RWPE1 (cell line): Measurements from ENCODE around the gene MYO9B.

Experiments used
- CTCF ChIA-PET: fragments of 350-600 bp; sonication (Branson Sonifier 250); formaldehyde crosslinking; extraction: SDS; loops from one replicate; lab custom pipeline; 2021; lab: Yijun Ruan, JAX
- POLR2A ChIA-PET: fragments of 400-600 bp; formaldehyde crosslinking; extraction: SDS; loops from one replicate; lab custom pipeline; 2020; ENCODE audit warnings: antibody characterized with exemption; ENCODE audit not compliant: low non-redundant PET; lab: Yijun Ruan, JAX
- DNase-seq: peaks from one replicate; pipeline ENCODE4 v3.0.0; 2012; ENCODE audit warnings: low spot score
- H3K27ac ChIP-seq: fragments of 450-650 bp; 2 replicates; pipeline ENCODE4 v1.5.1; 2017
- TF ChIP-seq, protein P1 (sequence below): fragments of 450-650 bp; conservative IDR thresholded peaks from 2 replicates; pipeline ENCODE4 v1.5.1; 2017; ENCODE audit warnings: low read depth, mild to moderate bottlenecking

MYO9B gene

DNA sequence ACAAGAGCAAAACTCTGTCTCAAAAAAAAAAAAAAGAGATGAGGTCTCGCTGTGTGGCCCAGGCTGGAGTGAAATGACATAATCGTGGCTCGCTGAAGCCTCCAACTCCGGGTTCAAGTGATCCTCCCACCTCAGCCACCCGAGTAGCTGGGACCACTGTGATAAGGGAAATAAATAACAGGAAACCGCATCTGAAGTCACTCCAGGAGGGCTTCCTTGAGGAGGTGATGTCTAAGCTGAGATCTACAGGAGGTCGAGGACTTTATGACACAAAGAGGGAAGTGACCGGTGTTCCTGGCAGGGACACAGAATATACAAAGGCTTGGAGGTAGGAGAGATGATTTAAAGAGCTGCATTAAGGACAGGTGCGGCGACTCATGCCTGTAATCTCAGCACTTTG is 179.1 kb downstream of the MYO9B start:
- POLR2A ChIA-PET: interaction anchor here (1.0 kb wide), 1 partner anchor 14 kb away, joined by 3 read pairs; no protein-coding TSS in a partner anchor
- CTCF ChIA-PET: interaction anchor here (1.0 kb wide), 1 partner anchor 28 kb away, joined by 3 read pairs; no protein-coding TSS in a partner anchor
- TF ChIP-seq, protein P1, sequence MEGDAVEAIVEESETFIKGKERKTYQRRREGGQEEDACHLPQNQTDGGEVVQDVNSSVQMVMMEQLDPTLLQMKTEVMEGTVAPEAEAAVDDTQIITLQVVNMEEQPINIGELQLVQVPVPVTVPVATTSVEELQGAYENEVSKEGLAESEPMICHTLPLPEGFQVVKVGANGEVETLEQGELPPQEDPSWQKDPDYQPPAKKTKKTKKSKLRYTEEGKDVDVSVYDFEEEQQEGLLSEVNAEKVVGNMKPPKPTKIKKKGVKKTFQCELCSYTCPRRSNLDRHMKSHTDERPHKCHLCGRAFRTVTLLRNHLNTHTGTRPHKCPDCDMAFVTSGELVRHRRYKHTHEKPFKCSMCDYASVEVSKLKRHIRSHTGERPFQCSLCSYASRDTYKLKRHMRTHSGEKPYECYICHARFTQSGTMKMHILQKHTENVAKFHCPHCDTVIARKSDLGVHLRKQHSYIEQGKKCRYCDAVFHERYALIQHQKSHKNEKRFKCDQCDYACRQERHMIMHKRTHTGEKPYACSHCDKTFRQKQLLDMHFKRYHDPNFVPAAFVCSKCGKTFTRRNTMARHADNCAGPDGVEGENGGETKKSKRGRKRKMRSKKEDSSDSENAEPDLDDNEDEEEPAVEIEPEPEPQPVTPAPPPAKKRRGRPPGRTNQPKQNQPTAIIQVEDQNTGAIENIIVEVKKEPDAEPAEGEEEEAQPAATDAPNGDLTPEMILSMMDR: no peak
- H3K27ac ChIP-seq: peak overlapping the region; percentile 30
- DNase-seq: no peak

GRCh38 chr19:17255150-17255621 is 179.6 kb downstream of the MYO9B start:
- CTCF ChIA-PET: interaction anchor here (0.6 to 1.0 kb wide), 2 partner anchors 27 to 478 kb away, joined by 3 to 4 read pairs; no protein-coding TSS in a partner anchor
- peak overlapping the region; percentile 30 for H3K27ac ChIP-seq
- TF ChIP-seq, protein P1: no peak
- DNase-seq: no peak
- POLR2A ChIA-PET: interaction anchor here (1.0 kb wide), 1 partner anchor 15 kb away, joined by 3 read pairs; no protein-coding TSS in a partner anchor

- no peak overlapping the region for H3K27ac ChIP-seq
- ChIA-PET POLR2A (interaction anchor here (0.6 kb wide), 1 partner anchor 22 kb away, joined by 3 read pairs; no protein-coding TSS in a partner anchor), CTCF (interaction anchor here (0.6 kb wide), 1 partner anchor 42 kb away, joined by 3 read pairs; no protein-coding TSS in a partner anchor)
- TF ChIP-seq, protein P1: no peak
- no peak for DNase-seq
These were observed 180.6 kb downstream of the MYO9B start for GRCh38 chr19:17256130-17256529.

- no peak for DNase-seq
- CTCF ChIA-PET: interaction anchor here (0.6 to 0.7 kb wide), 2 partner anchors 11 to 1020 kb away, joined by 3 to 5 read pairs; no protein-coding TSS in a partner anchor
- POLR2A ChIA-PET: no interaction called here
- no peak overlapping the region for H3K27ac ChIP-seq
- TF ChIP-seq, protein P1: no peak
These were observed 183.7 kb downstream of the MYO9B start for GRCh38 chr19:17259118-17259780.

DNA sequence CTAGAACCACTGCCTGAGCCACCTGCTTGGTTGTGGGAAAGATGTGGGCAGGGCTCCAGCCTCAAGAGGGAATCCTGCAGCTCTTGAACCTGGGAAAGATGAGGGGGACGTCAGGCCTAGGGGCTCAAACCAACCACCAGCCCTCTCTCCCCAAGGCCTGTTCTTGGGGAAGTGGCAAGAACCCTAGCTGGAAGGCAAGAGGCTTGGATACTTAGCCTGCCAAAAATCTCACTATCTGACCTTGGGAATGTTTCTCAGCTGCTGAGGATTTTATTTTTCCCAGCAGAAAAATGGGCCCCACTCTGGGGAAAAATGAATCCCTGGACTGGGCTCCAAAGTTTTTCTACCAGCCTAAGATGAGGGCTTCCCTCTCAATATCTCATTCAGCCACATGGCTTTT is 184.4 kb downstream of the MYO9B start:
- POLR2A ChIA-PET: no interaction called here
- CTCF ChIA-PET: interaction anchor here (0.5 to 1.7 kb wide), 8 partner anchors 7 to 101 kb away, joined by 3 to 15 read pairs (median 8); partner anchors contain the start of gene ANKLE1
- no peak for DNase-seq
- H3K27ac ChIP-seq: no peak overlapping the region
- TF ChIP-seq, protein P1: no peak

- peak; percentile 94 for DNase-seq
- CTCF ChIA-PET: interaction anchor here (0.6 to 1.7 kb wide), 9 partner anchors 8 to 100 kb away, joined by 3 to 15 read pairs (median 5); partner anchors contain the start of gene ANKLE1
- POLR2A ChIA-PET: interaction anchor here (0.6 kb wide), 1 partner anchor 38 kb away, joined by 4 read pairs; no protein-coding TSS in a partner anchor
- TF ChIP-seq, protein P1: peak; percentile 99
- H3K27ac ChIP-seq: peak overlapping the region; percentile 52
These were observed 185.3 kb downstream of the MYO9B start for GRCh38 chr19:17260842-17261325.
